ENCODE measurements around the gene SMYD5. TPM values are rescaled to one million over a fixed set of nuclear protein-coding genes. Genes with fewer than 3 reads are reported as not detected.
"Not testable (repeated sequence)": the region's sequence is repeated elsewhere in the genome, so short reads cannot be mapped to it uniquely, and the experiment has no call there.

SMYD5 gene
- total and polyA plus RNA-seq, 2 donors (not counting 3 experiments of a cell fraction or from before 2014, with no cell fraction given), result 16.2 to 31.7 TPM

DNA sequence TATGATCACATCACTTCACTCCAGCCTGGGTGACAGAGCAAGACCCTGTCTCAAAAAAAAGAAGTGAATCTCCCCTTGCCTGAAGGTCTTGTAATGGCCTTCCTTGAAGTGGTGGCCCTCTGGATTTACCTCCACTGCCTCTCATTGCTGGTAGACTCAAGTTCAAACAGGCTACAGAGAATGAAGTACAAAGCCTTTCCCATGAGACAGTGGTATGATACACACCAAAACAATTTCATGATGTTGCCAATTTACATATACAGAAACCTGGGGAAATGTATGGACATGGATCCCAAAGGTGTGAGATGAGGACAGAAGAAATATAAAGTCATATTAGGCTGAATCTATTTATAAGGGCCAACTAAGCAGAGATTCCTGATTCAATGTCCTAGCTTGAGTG lies 16.5 kb upstream of the SMYD5 start:
- Histone ChIP-seq H3K9ac (replicated peaks; ENCODE audit: extremely low read depth, insufficient read depth, low read length) (no peak overlapping the region), H3K4me1 (ENCODE audit: control insufficient read depth, extremely low read depth, insufficient read depth, low read length) (peaks cover under 1% of the 10 kb centered on the region), H3K4me3 (replicated peaks in 1 of 3; ENCODE audit: insufficient read depth in 1 of 3, low read depth in 1 of 3, low read length in 3 of 3) (no peak overlapping the region), H3K27ac (ENCODE audit: insufficient read depth, low read depth, low read length) (no peak overlapping the region), H3K4me2 (ENCODE audit: insufficient read depth, low read length) (no peak overlapping the region), H3K79me2 (ENCODE audit: control insufficient read depth, insufficient read depth, low read length) (no peaks in the 10 kb centered on the region), H3K27me3 (ENCODE audit: control insufficient read depth in 2 of 2, insufficient read depth in 2 of 2, low read length in 2 of 2) (peaks cover 26 to 36% of the 10 kb centered on the region in 2 experiments), H2AFZ (ENCODE audit: low read depth, low read length) (no peak overlapping the region), H3K9me1 (replicated peaks; ENCODE audit: control insufficient read depth, extremely low read depth, insufficient read depth, low read length) (no peaks in the 10 kb centered on the region), H3K9me3 (replicated peaks; ENCODE audit: control insufficient read depth, insufficient read depth, low read length) (no peaks in the 10 kb centered on the region), H4K20me1 (replicated peaks; ENCODE audit: control insufficient read depth, extremely low read depth, insufficient read depth, low read length) (no peaks in the 10 kb centered on the region), H3K36me3 (ENCODE audit: control insufficient read depth in 2 of 2, extremely low read depth in 1 of 2, insufficient read depth in 2 of 2, low read length in 2 of 2) (no peaks in the 10 kb centered on the region)
- BruUV-seq (replicated peaks), result no TSS peak
- TF ChIP-seq CTCF (IDR thresholded peaks at IDR 0.05; ENCODE audit: extremely low read depth in 1 of 2, insufficient read depth in 1 of 2, low read depth in 1 of 2, low read length in 2 of 2) (no peak), GATA2 (IDR thresholded peaks at IDR 0.05; ENCODE audit: insufficient read depth, insufficient read length, low read depth, low read length) (no peak), FOS (IDR thresholded peaks at IDR 0.05; ENCODE audit: borderline replicate concordance, insufficient read depth, low read length) (no peak), JUN (IDR thresholded peaks at IDR 0.05; ENCODE audit: borderline replicate concordance, insufficient read depth, insufficient read length, low read depth) (no peak), EZH2 (IDR thresholded peaks at IDR 0.05; ENCODE audit: borderline replicate concordance, low read depth, low read length, severe bottlenecking) (no peak), POLR2A (IDR thresholded peaks at IDR 0.05; ENCODE audit: low read depth, low read length) (no peak), POLR2AphosphoS5 (IDR thresholded peaks at IDR 0.05; ENCODE audit: insufficient read depth, low read depth, low read length) (no peak), MYC (IDR thresholded peaks at IDR 0.05; ENCODE audit: low read depth, low read length) (no peak)
- TF ChIP-seq, protein P1, sequence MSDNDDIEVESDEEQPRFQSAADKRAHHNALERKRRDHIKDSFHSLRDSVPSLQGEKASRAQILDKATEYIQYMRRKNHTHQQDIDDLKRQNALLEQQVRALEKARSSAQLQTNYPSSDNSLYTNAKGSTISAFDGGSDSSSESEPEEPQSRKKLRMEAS (IDR thresholded peaks at IDR 0.05; ENCODE audit: insufficient read depth, insufficient read length), result no peak
- dilution Hi-C loops (cut with MboI; ENCODE audit: extremely low pct_ligation_motif_present, low sequenced_read_pairs) (no loop called here), intact Hi-C loops (cut with micrococcal nuclease) (no loop called here)
- CTCF ChIA-PET, result interaction anchor here (0.8 to 3.3 kb wide), 3 partner anchors 10 to 304 kb away, joined by 3 to 10 read pairs (median 7); no protein-coding TSS in a partner anchor
- POLR2A ChIA-PET, result interaction anchor here (0.7 kb wide), 1 partner anchor 134 kb away, joined by 4 read pairs; no protein-coding TSS in a partner anchor
- DNase-seq (ENCODE audit: low read depth, low spot score), result no peak
- FAIRE-seq, result no peak

GRCh38 chr2:73200281-73200680 lies 13.8 kb upstream of the SMYD5 start:
- H3K9ac ChIP-seq (replicated peaks; ENCODE audit: extremely low read depth, insufficient read depth, low read length); POLR2A ChIA-PET; dilution Hi-C loops (cut with MboI; ENCODE audit: extremely low pct_ligation_motif_present, low sequenced_read_pairs); H3K79me2 ChIP-seq (ENCODE audit: control insufficient read depth, insufficient read depth, low read length); H4K20me1 ChIP-seq (replicated peaks; ENCODE audit: control insufficient read depth, extremely low read depth, insufficient read depth, low read length); H3K27ac ChIP-seq (ENCODE audit: insufficient read depth, low read depth, low read length); H3K4me3 ChIP-seq (replicated peaks in 1 of 3; ENCODE audit: insufficient read depth in 1 of 3, low read depth in 1 of 3, low read length in 3 of 3); H3K36me3 ChIP-seq (ENCODE audit: control insufficient read depth in 2 of 2, extremely low read depth in 1 of 2, insufficient read depth in 2 of 2, low read length in 2 of 2); H3K4me2 ChIP-seq (ENCODE audit: insufficient read depth, low read length); FAIRE-seq; H2AFZ ChIP-seq (ENCODE audit: low read depth, low read length); DNase-seq (ENCODE audit: low read depth, low spot score); intact Hi-C loops (cut with micrococcal nuclease); H3K9me3 ChIP-seq (replicated peaks; ENCODE audit: control insufficient read depth, insufficient read depth, low read length); BruUV-seq (replicated peaks); H3K4me1 ChIP-seq (ENCODE audit: control insufficient read depth, extremely low read depth, insufficient read depth, low read length); H3K9me1 ChIP-seq (replicated peaks; ENCODE audit: control insufficient read depth, extremely low read depth, insufficient read depth, low read length): not testable (repeated sequence)
- peaks cover 44 to 58% of the 10 kb centered on the region in 2 experiments for H3K27me3 ChIP-seq (ENCODE audit: control insufficient read depth in 2 of 2, insufficient read depth in 2 of 2, low read length in 2 of 2)
- CTCF ChIA-PET, result interaction anchor here (1.4 kb wide), 1 partner anchor 12 kb away, joined by 6 read pairs; no protein-coding TSS in a partner anchor
